CD14-positive monocyte (primary cell): ENCODE data around the gene ARID3B. TPM values are rescaled to one million over a fixed set of nuclear protein-coding genes. Genes with fewer than 3 reads are reported as not detected.

ENCODE experiments used
- DNase-seq, 3 donors: peaks; one replicate each; pipeline ENCODE4 v3.0.0-alpha.2; 2011 to 2022
- H2AFZ ChIP-seq: 2 replicates; pipeline ENCODE4 v1.6.0; 2012; ENCODE audit warnings: mild to moderate bottlenecking, low read depth, low read length, inconsistent platforms; ENCODE audit not compliant: insufficient read depth, poor library complexity, severe bottlenecking
- H3K27ac ChIP-seq, 2 donors: 1 replicate in 1 of 2; 2 replicates in 1 of 2; pipeline ENCODE4 v1.5.1; 2012 to 2013; ENCODE audit warnings: low read length in 2 of 2, control low read depth in 1 of 2, inconsistent platforms in 1 of 2, low read depth in 1 of 2, mild to moderate bottlenecking in 1 of 2
- H3K27me3 ChIP-seq, 2 donors: one replicate each; pipeline versions ENCODE4 v1.6.0 to v1.6.1; 2011 to 2013; ENCODE audit warnings: low read length in 2 of 2; ENCODE audit not compliant: control insufficient read depth in 2 of 2, insufficient read depth in 2 of 2
- H3K36me3 ChIP-seq, 2 donors: replicated peaks in 1 of 2; 1 replicate in 1 of 2; 2 replicates in 1 of 2; pipeline versions ENCODE4 v1.5.1 to v1.6.1; 2012 to 2013; ENCODE audit warnings: low read length in 2 of 2, control low read depth in 1 of 2, inconsistent platforms in 1 of 2, mild to moderate bottlenecking in 1 of 2; ENCODE audit not compliant: insufficient read depth in 2 of 2, control insufficient read depth in 1 of 2
- H3K4me1 ChIP-seq, 2 donors: 1 replicate in 1 of 2; 2 replicates in 1 of 2; pipeline versions ENCODE4 v1.5.1 to v1.6.1; 2012 to 2013; ENCODE audit warnings: low read length in 2 of 2, control low read depth in 1 of 2, inconsistent platforms in 1 of 2, mild to moderate bottlenecking in 1 of 2, moderate library complexity in 1 of 2; ENCODE audit not compliant: insufficient read depth in 2 of 2, control insufficient read depth in 1 of 2
- H3K4me2 ChIP-seq: replicated peaks from 2 replicates; pipeline ENCODE3; 2012; ENCODE audit warnings: low read length, moderate library complexity, mild to moderate bottlenecking; ENCODE audit not compliant: poor library complexity, severe bottlenecking; ENCODE audit errors: extremely low read depth
- H3K4me3 ChIP-seq, 3 experiments: fragments of 200-600 bp in 1 of 3; sonication (generic) in 1 of 3; replicated peaks in 1 of 3; 1 replicate in 2 of 3; 2 replicates in 1 of 3; pipeline ENCODE4 v1.5.1; 2011 to 2013; ENCODE audit warnings: low read length in 3 of 3, mild to moderate bottlenecking in 3 of 3, control low read depth in 2 of 3, low read depth in 2 of 3, inconsistent platforms in 1 of 3, moderate library complexity in 1 of 3
- H3K79me2 ChIP-seq: 2 replicates; pipeline ENCODE4 v1.6.0; 2012; ENCODE audit warnings: mild to moderate bottlenecking, control low read depth, inconsistent platforms, low read length, moderate library complexity; ENCODE audit not compliant: insufficient read depth
- H3K9ac ChIP-seq: 2 replicates; pipeline ENCODE4 v1.6.0; 2017; ENCODE audit warnings: low read length, mild to moderate bottlenecking; ENCODE audit not compliant: insufficient read depth, poor library complexity, severe bottlenecking
- H3K9me3 ChIP-seq, 2 donors: replicated peaks in 1 of 2; 1 replicate in 1 of 2; 2 replicates in 1 of 2; pipeline versions ENCODE4 v1.5.1 to v1.6.1; 2012 to 2013; ENCODE audit warnings: low read length in 2 of 2, control low read depth in 1 of 2; ENCODE audit not compliant: control insufficient read depth in 1 of 2, insufficient read depth in 1 of 2
- H4K20me1 ChIP-seq: 2 replicates; pipeline ENCODE4 v1.6.0; 2012; ENCODE audit warnings: mild to moderate bottlenecking, low read length, control low read depth, moderate library complexity; ENCODE audit not compliant: insufficient read depth
- H3K27ac Mint-ChIP-seq, 7 donors: one replicate each; pipeline ENCODE4 v1.8.0; 2020; ENCODE audit warnings: mild to moderate bottlenecking in 7 of 7, mixed read lengths in 7 of 7, moderate library complexity in 6 of 7, inconsistent platforms in 2 of 7
- H3K27me3 Mint-ChIP-seq, 3 donors: one replicate each; pipeline ENCODE4 v1.8.0; 2021 to 2022; ENCODE audit warnings: low read depth in 3 of 3, mild to moderate bottlenecking in 3 of 3, mixed read lengths in 3 of 3, moderate library complexity in 3 of 3, inconsistent platforms in 1 of 3
- H3K36me3 Mint-ChIP-seq, 2 donors: one replicate each; pipeline ENCODE4 v1.8.0; 2020; ENCODE audit warnings: mixed read lengths in 2 of 2, inconsistent platforms in 1 of 2, mild to moderate bottlenecking in 1 of 2
- H3K4me1 Mint-ChIP-seq: one replicate; pipeline ENCODE4 v1.8.0; 2020; ENCODE audit warnings: mild to moderate bottlenecking, mixed read lengths
- H3K4me3 Mint-ChIP-seq, 2 donors: one replicate each; pipeline ENCODE4 v1.8.0; 2020; ENCODE audit warnings: mild to moderate bottlenecking in 2 of 2, mixed read lengths in 2 of 2, moderate library complexity in 1 of 2
- H3K9me3 Mint-ChIP-seq, 7 donors: one replicate each; pipeline ENCODE4 v1.8.0; 2020 to 2022; ENCODE audit warnings: mixed read lengths in 7 of 7, mild to moderate bottlenecking in 6 of 7, moderate library complexity in 6 of 7, inconsistent platforms in 2 of 7
- CTCF ChIP-seq: fragments of 200-600 bp; IDR thresholded peaks from one replicate; pipeline ENCODE4 v1.8.0; 2022; ENCODE audit warnings: antibody characterized with exemption, mild to moderate bottlenecking
- WGBS: methylation state at CpG from one replicate; pipeline ENCODE4 v1.1.5; 2013; ENCODE audit warnings: missing lambda C conversion rate; ENCODE audit not compliant: insufficient coverage; 5-methylcytosine and 5-hydroxymethylcytosine counted together
- intact Hi-C, 2 donors: fragments of 100-400 bp; cut with micrococcal nuclease; formaldehyde crosslinking; loops; one replicate each; pipeline versions ENCODE4 v1.15.0 to v1.15.1; 2023
- polyA plus RNA-seq, 3 donors: library from polyadenylated mRNA; depleted of rRNA in 1 of 3; unstranded in 2 of 3; stranded (reverse) in 1 of 3; fragments of 300-500 nt in 2 of 3; fragments of >200 nt in 1 of 3; fragmentation: Illumina TruSeq in 2 of 3; gene quantifications; 1 replicate in 2 of 3; 2 replicates in 1 of 3; pipeline ENCODE4 v1.2.3, GENCODE V29; 2012 to 2021

Gene ARID3B
- polyA plus RNA-seq, 3 donors = 2.3 to 17.4 (median 4.4) TPM

GRCh38 chr15:74558706-74559105, 17.7 kb downstream of the ARID3B start:
- Histone ChIP-seq H3K4me3 (no peak overlapping the region), H3K27ac (no peak overlapping the region), H3K36me3 (peaks cover 12 to 52% of the 10 kb centered on the region in 2 donors), H3K9me3 (no peaks in the 10 kb centered on the region), H3K4me1 (no peaks in the 10 kb centered on the region), H3K79me2 (peaks cover 17% of the 10 kb centered on the region), H3K9ac (no peak overlapping the region), H3K27me3 (no peaks in the 10 kb centered on the region), H3K4me2 (no peak overlapping the region), H2AFZ (no peak overlapping the region), H4K20me1 (peaks cover 79% of the 10 kb centered on the region)
- DNase-seq = no peak
- Mint-ChIP-seq H3K9me3 (no peaks in the 10 kb centered on the region), H3K4me3 (no peak overlapping the region), H3K4me1 (no peaks in the 10 kb centered on the region), H3K27me3 (peaks cover 0 to 4% (median 0%) of the 10 kb centered on the region in 3 donors), H3K27ac (no peak overlapping the region), H3K36me3 (peaks cover 51 to 66% of the 10 kb centered on the region in 2 donors)
- intact Hi-C loops = no loop called here
- WGBS = 100% methylated on average over 4 of the region's 5 CpGs
- no peak for TF ChIP-seq CTCF

GRCh38 chr15:74563442-74563841, 22.4 kb downstream of the ARID3B start:
- intact Hi-C loops = no loop called here
- TF ChIP-seq CTCF = no peak
- H3K9ac ChIP-seq = no peak overlapping the region
- H3K27me3 ChIP-seq = no peaks in the 10 kb centered on the region
- no peaks in the 10 kb centered on the region for H3K9me3 Mint-ChIP-seq
- peaks cover 8% of the 10 kb centered on the region for H3K4me1 Mint-ChIP-seq
- peaks cover 82% of the 10 kb centered on the region for H4K20me1 ChIP-seq
- no peak overlapping the region for H3K27ac Mint-ChIP-seq
- no peak overlapping the region for H2AFZ ChIP-seq
- no peak overlapping the region for H3K27ac ChIP-seq
- DNase-seq = no peak
- no peak overlapping the region for H3K4me2 ChIP-seq
- no peaks in the 10 kb centered on the region for H3K9me3 ChIP-seq
- no peak overlapping the region for H3K4me3 ChIP-seq
- H3K36me3 Mint-ChIP-seq = peaks cover 58 to 64% of the 10 kb centered on the region in 2 donors
- peaks cover 30 to 69% of the 10 kb centered on the region in 2 donors for H3K36me3 ChIP-seq
- H3K4me3 Mint-ChIP-seq = no peak overlapping the region
- no peaks in the 10 kb centered on the region for H3K4me1 ChIP-seq
- H3K79me2 ChIP-seq = peaks cover 25% of the 10 kb centered on the region
- H3K27me3 Mint-ChIP-seq = peaks cover 0 to 2% (median 2%) of the 10 kb centered on the region in 3 donors
- 29% methylated on average over 1 of the region's 3 CpGs for WGBS
